HuH-7.5 (cell line): ENCODE results near the gene GFRAL.
"Not testable (repeated sequence)": the region's sequence is repeated elsewhere in the genome, so short reads cannot be mapped to it uniquely, and the experiment has no call there.

Experiments
- DNase-seq: peaks from one replicate; pipeline ENCODE4 v3.0.0; 2011; ENCODE audit warnings: low spot score

GFRAL gene, protein sequence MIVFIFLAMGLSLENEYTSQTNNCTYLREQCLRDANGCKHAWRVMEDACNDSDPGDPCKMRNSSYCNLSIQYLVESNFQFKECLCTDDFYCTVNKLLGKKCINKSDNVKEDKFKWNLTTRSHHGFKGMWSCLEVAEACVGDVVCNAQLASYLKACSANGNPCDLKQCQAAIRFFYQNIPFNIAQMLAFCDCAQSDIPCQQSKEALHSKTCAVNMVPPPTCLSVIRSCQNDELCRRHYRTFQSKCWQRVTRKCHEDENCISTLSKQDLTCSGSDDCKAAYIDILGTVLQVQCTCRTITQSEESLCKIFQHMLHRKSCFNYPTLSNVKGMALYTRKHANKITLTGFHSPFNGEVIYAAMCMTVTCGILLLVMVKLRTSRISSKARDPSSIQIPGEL

DNA sequence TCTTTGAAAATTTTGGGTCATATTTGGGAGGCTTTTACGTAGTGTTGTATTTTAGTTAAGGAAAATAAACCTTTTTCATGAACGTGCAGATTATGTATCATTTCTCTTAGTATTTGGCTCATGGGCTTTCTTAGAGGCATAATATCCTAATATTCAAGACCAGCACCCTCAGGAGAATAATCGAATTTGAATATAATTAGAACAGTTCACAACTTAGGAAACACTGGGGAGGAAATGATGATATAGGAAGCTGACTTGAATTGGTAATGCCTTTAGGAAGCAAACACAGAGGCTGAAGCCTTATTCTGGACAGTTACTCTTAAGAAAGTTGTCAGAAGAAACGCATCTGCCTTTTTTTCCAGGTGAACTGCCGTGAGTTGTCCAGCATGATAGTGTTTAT lies at the start of gene GFRAL:
TSS of gene GFRAL (plus strand) at position 301 of the 400 bp plus-strand sequence. CDS start at position 387, 86 bp downstream.
- DNase-seq: no peak

DNA sequence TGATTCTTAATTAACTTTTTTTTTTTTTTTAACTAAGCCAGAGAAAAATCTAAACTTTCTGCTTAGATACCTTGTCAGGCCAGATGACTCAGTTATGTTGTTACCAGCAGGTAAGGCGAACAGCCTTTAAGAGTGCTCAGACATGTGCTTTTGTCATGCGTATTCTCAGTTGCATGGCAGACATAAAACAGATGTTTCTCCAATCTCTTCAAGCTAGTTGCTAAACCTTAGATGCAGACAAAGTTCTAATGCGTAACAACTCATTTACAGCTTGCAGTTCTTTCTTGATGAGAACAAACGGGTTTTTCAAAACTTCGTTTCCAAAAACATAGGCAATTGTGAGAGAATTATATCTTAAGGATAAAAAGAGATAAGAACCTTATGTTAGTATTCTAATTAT lies 49.6 kb upstream of the GFRAL start:
- DNase-seq: no peak

DNA sequence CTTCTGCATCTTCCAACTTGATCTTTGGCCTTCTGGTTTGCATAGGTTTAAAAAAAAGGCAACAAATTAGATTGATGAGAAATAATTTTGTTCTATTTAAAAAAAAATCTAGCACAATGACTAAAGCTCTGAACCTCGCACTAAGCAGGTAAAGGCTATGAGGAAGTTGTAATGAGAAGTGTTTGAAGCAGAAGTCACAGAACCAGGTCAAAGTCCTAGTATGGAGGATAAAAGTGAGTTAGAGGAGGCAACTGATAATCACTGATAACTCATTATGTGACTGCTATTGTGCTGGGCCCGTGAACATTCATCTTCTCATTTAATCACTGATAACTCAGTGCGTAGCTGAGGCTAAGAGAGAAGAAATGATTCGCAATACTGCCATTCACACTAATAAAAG lies 46.1 kb upstream of the GFRAL start:
- DNase-seq: no peak

DNA sequence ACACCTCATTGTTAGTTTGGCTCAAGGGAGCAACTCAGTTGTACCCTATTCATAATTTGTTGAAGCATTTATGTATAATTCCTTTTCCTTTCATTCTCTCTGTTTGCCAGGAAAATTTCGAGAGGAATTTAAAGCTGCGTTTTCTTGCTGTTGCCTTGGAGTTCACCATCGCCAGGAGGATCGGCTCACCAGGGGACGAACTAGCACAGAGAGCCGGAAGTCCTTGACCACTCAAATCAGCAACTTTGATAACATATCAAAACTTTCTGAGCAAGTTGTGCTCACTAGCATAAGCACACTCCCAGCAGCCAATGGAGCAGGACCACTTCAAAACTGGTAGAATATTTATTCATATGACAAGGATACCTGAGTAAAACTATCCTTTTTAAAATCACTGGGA lies 45.2 kb upstream of the GFRAL start:
- no peak for DNase-seq

DNA sequence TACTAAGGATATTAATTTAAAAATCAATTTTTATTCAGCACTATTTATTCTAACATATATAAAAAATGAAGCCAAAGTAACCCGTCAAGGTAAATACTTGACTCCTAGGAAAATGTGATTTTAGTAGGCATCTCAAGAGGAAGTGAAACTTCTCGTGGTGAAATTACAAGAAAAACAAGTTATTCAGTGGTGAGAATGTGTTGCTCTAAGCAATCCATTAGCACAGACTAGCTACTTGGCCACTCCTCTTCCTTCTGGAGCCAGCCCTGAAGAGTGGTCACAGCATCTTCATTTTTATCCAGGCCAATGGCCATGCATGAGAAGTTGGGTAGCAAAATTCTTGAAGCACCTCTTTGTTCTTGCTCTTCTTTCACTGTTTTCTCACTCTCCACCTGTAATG lies 40.4 kb upstream of the GFRAL start:
- no peak for DNase-seq

DNA sequence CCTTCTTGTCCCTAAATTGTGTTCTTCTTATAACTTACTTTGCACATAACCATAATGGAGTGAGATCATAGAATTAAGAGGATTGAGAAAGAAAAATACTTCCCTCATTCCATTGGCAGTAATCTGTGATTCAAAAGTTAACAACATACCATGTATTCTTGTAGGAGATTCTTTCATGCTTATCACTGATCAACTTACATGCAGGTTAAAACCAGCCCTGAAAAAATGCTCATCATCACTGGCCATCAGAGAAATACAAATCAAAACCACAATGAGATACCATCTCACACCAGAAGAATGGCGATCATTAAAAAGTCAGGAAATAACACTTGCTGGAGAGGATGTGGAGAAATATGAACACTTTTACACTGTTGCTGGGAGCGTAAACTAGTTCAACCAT lies 36.5 kb upstream of the GFRAL start:
- DNase-seq: no peak

DNA sequence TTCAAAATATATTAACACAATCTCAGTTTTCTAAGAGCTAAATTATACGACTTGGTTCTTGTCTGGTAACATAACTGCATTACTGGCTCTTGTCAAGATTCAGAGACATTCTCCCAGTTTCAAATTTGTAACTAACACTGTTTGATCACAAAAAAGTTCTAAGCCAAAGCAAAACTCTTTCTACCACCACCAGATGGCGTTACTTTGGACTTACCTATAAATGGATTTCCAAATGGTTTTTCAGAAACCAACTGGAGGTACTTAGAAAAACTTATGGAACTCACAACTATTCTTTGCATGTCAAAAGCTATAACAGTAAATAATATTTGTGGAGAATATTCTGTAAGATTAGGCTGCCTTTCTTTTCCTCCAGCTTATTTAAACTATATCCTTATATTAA lies 34.2 kb upstream of the GFRAL start:
- DNase-seq: no peak

DNA sequence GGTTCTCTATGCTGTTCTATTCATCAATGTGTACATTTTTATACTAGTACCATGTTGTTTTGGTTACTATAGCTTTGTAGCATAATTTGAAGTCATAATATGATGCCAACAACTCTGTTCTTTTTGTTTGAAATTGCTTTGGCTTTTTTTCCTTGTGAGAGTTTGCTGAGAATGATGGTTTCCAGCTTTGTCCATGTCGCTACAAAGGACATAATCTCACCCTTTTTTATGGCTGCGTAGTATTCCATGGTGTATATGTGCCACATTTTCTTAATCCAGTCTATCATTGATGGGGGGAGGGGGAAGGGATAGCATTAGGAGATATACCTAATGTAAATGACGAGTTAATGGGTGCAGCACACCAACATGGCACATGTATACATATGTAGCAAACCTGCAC lies 30.1 kb upstream of the GFRAL start:
- not testable (repeated sequence) for DNase-seq

DNA sequence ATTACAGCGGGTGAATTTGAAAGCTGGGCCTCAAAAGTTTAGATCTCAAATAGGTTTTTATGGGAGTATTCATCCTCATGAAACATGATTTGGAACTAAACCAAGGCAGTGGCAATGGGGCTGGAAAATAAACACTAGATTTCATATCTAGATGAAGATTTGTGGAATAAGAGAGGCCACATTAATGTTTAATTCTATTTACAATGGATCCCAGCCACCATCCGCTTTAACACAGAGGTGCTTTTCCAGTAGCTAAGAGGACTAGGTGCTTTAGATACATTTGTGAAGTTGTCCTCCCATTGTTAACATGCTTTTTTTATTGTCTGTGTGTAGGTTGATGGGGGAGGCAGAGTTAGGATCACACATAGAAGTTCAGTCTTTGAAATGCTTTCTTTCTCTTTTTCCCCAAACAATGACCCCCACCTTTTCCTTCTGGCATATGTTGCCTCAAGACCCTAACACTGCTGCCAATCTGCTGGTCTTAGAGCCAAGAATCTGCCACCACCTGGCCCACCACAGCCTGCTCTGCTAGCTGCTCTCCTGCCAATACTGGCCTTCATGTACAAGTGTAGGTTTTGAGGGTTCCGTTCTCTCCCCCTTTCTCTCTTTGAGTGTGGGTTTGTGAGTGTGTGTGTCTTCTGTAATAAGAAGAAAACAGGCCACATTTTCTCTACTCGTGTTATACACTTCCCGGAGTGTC lies 27.8 kb upstream of the GFRAL start:
- no peak for DNase-seq

DNA sequence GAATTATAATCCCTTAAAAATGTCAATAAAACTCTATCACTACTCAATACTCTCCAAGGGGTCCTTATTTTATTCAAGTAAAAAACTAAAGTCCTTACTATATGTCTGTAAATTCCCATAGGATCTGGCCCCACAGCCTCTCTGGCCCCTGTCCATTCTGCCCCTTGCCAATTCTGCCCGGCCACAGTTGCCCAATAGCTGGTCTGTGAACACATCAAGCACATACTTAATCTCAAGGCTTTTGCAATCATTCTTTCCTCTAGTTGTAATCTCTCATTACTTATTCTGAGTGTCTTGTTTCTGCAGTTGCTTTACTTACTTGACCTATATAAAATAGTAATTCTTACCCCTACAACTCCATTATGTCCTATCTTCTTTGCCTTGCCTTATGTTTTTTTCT lies 22.5 kb upstream of the GFRAL start:
- DNase-seq: no peak

DNA sequence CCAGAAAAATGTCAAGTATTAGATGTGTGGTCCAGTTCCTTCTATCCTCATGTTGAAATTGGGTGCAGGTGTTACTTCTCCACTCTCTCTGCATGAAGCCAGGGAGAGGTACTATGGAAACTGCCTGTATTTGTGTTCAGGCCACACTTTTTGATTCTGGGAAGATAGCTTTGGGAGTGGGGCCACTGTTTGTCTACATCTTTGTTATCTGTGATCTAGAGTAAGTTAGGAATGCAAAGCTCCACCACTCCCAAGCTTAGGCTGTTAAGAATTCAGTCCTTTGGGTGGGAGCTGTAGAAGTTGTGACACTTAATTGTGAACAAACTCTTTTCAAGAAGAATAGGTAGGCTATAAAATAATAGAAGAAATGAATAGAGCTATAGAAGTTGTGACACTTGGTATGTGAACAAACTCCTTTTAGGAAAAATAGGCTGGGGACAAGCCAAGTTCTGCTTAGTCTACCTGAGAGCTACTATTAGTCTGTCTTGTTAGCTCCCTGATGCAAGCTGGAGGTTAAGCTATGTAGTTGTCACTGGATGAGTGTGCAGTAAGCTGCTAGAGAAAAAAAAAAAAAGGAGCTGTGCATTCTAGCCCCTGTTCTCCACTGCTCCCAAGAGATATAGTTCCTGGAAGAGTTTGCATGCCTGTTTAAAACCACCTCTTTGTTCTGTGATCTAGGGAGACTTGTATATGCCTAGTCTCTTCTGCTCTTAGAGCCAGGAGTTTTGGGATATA lies 7.1 kb upstream of the GFRAL start:
- no peak for DNase-seq

DNA sequence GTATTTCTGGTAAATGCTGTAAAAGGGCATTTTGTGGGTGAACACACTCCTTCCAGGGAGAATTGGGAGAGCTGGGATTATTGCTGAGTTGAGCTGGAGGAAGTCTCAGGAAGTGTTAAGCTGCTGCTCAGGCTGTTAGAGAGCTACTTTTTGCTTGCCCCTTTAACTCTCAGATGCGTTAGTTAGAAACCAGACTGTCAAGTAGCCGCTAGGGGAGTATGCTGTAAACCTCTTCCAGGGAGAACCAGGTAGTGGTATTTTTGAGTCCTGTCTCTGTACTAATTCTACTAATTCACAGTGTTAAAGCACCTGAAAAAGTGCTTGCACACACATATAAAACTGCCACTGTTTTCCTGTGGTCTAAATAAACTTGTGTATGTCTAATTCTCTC lies 6.6 kb upstream of the GFRAL start:
- DNase-seq: no peak

DNA sequence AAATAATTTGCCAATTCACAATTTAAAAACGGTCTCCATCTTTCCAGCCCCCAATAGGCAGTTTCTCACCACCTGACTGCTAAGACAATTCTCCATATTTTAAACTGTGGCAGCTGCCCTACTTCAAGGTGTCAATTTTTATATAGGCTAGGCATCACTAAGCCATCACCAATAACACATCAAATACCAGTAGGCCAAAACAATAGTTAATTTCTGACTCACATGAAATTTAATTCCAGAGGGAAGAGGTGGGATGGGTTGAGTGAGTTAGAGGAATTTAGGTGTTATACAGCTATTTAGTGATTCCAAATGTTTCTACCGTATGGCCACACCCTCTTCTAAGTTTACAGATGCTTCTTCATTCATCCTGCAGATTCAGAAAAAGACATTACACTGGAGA lies 49.9 kb downstream of the GFRAL start:
- no peak for DNase-seq

DNA sequence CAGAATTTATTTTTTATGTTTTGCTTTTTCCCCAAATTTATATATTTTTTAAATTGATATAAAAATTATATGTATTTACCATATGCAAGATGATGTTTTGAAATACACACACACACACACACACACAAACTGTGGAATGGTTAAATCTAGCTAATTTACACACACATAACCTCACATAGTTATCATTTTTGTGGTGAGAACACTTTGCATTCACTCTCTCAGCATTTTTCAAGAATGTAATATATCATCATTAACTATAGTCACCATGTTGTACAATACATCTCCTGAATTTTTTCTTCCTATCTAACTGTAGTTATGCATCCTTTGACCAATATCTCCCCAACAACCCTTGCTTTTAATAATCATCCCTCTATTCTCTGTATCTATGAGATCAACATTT lies 52.2 kb downstream of the GFRAL start:
- DNase-seq: no peak

DNA sequence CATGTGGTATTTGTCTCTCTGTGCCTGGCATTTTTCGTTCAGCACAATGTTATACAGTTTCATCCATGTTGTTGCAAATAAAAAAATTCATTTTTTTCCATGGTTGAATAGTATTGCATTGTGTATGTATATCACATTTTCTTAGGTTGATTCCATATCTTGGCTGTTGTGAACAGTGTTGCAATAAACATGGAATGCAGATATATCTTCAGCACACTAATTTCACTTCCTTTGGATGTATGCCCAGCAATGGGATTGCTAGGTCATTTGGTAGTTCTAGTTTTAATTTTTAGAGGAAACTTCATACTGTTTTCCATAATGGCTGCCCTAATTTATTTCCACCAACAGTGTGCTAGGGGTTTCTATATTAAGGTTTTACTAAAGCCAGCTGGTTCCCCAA lies 52.6 kb downstream of the GFRAL start:
- no peak for DNase-seq

DNA sequence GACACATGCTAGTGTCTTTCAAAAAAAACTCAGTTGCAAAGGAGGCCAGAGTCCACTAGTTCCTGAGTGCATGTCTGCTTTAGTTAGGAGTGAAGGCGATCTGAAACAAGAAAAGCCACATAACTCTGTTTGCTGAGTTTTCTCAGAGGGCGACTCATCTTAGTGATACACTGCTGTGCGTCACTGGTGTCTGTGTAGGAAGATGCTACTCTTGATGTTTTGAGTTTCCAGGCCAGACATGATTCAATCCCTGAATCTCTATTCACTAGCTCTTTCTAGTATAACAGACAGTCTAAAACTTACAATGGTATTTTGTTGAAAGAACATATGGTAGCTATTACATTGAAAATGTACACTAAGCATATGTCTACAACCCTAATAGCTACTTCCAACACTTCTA lies 60.9 kb downstream of the GFRAL start:
- no peak for DNase-seq

DNA sequence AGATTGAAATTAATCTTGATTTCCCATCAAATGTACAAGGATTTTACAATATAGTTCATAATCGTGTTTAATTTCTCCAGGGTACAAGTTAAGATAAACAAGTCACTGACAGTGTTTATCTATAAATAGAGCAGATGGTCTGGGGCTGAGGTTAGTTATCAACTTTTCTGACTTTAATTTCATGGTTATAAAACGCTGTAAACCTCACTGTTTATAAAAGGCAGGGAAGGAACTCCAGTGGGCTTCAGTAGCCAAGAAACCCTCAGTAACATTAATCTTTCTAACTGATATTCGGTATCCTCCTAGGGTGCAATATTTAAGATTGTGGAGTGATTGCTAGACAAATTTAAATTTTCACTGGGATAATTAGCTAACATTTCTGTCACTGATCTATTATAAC lies 68.6 kb downstream of the GFRAL start:
- no peak for DNase-seq

DNA sequence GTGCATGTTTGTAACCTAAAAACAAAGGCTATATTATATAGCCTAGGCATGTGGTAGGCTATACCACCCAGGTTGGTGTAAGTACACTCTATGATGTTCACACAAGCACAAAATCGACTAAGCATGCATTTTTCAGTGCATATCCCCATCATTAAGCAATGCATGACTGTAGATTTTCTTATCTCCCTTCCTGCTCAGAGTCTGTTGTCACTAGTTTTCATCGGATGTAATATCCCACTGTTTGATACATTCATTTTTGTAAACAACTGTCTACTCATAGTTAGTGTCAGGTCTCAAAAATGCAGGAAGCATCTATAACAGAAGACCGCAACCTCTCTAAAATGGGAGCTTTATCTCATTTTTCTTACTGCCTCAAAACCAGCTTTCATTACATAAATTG lies 70.7 kb downstream of the GFRAL start:
- DNase-seq: no peak

DNA sequence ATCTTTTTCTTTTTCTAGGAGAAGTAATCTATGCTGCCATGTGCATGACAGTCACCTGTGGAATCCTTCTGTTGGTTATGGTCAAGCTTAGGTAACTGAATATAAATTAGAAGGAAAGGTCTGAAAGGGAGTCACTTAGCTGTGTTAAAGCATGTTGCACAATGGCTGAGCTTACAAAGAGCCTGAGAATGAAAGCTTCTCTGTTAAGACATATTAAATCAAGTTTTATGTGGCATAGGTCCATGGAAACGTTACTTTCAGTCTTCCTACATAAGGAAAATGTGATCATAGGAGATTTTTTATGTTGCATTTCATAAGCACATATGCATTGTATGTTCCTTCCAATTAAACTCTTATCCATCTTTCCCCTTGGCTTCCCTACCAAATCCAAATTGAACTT lies 72.1 kb downstream of the GFRAL start:
- no peak for DNase-seq

DNA sequence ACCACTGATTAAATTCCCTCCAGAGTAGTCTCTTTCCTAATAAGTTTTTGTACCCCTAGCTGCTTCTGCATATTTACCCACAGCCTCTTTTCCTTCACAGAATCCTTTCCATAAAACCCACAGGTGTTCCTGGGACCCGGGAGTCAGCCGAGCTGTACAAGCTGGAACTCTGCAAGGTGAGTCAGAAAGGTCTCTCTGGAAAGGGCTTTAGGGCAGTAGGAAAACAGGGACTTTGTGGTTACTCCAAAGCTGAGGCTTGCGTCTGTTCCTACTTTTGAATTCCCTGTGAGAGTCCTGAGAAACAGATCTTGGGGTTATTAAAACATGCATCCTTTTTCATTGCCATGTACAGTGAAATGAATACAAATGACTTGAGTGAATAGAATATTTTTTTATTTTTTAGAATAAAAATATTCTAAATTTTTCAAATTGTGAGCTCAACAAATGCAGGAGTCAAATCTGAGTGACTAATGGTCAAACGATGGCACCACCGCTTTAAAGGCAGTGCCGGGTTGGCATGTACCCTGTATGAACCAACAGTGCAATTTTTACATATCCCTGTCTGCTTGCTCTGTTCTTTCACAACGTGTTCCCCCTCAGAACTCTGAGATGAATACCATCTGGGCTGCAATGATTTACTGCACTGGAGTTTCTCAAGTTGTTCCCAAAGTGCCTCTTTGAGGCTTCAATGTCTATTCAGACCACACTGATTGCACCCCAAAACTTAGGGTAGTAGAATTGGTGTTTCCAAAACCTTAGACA lies 78.4 kb downstream of the GFRAL start:
- no peak for DNase-seq

DNA sequence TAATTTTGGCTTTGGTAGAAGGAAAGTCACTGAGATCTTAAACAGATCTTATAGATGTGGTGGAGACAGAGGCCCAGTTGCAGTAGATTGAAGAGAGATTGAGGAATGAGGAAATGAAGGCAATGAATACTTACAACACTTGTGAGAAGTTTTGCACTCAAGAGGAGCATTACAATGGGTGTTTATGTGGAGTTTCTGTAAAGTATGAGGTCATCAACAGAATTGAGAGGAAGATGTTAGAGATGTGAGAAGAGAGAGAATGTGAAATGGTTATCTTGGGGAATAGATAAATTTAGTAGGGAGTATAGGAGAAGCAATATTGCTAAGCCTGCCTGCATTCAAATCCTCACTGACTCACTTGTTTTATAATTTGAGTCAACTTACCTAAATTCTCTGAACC lies 83.4 kb downstream of the GFRAL start:
- no peak for DNase-seq

DNA sequence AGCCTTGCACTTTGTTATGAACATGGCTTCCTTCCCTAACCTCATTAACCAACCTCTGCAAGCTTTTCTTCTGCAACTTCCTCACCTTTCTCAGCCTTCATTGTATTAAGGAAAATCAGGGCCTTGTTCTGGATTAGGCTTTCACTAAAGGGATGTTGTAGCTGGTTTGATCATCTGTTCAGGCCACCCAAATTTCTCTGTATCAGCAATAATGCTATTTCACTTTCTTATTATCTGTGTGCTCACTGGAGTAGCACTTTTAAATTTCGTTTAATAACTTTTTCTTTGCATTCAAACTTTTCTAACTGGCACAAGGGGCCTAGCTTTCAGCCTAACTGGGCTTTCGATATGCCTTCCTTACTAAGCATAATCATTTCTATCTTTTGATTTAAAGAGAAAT lies 96.7 kb downstream of the GFRAL start:
- no peak for DNase-seq
